IMR-90 (cell line): ENCODE results near the gene MRGPRE. TPM values are rescaled to one million over a fixed set of nuclear protein-coding genes. Genes with fewer than 3 reads are reported as not detected.

Experiments
- ATAC-seq: fragments of 200-7000 bp; cut with Tn5 transposase; 2 replicates; pipeline ENCODE4 v1.9.1; 2020; ENCODE audit warnings: low read depth, mild to moderate bottlenecking, moderate library complexity
- BruUV-seq: library from RNA; stranded (reverse); fragments of 400-500 nt; replicated peaks from 2 replicates; lab custom pipeline; 2021; lab: Mats Ljungman, UMichigan
- CTCF ChIA-PET: fragments of 300-600 bp; formaldehyde crosslinking; extraction: SDS; loops from one replicate; lab custom pipeline; 2021; ENCODE audit warnings: antibody characterized with exemption; lab: Yijun Ruan, JAX
- POLR2A ChIA-PET: fragments of 300-600 bp; sonication (Branson Sonifier 250); formaldehyde crosslinking; loops from one replicate; lab custom pipeline; 2022; ENCODE audit warnings: antibody characterized with exemption; ENCODE audit not compliant: unreplicated experiment; lab: Charles Lee
- DNase-seq: peaks from one replicate; pipeline ENCODE4 v3.0.0; 2013
- H2AFZ ChIP-seq: replicated peaks from 2 replicates; pipeline ENCODE3; 2013; ENCODE audit warnings: low read length, mild to moderate bottlenecking; ENCODE audit not compliant: poor library complexity
- H2AK5ac ChIP-seq: 2 replicates; pipeline ENCODE4 v1.6.1; 2013; ENCODE audit warnings: low read depth, low read length, inconsistent platforms
- H2AK9ac ChIP-seq: replicated peaks from 2 replicates; pipeline ENCODE3; 2013; ENCODE audit warnings: mild to moderate bottlenecking, low read depth, low read length, moderate library complexity; ENCODE audit not compliant: poor library complexity
- H2BK120ac ChIP-seq: 2 replicates; pipeline ENCODE4 v1.6.1; 2013; ENCODE audit warnings: low read depth, low read length, inconsistent platforms
- H2BK15ac ChIP-seq: 3 replicates; pipeline ENCODE4 v1.6.1; 2013; ENCODE audit warnings: low read depth, low read length, inconsistent platforms
- H2BK20ac ChIP-seq: 2 replicates; pipeline ENCODE4 v1.6.1; 2013; ENCODE audit warnings: low read depth, mild to moderate bottlenecking, inconsistent platforms, low read length, moderate library complexity
- H2BK5ac ChIP-seq: 2 replicates; pipeline ENCODE4 v1.6.1; 2013; ENCODE audit warnings: mild to moderate bottlenecking, low read depth, low read length, inconsistent platforms; ENCODE audit not compliant: poor library complexity, severe bottlenecking
- H3K14ac ChIP-seq: replicated peaks from 2 replicates; pipeline ENCODE4 v1.6.1; 2013; ENCODE audit warnings: low read depth, low read length, inconsistent platforms
- H3K18ac ChIP-seq: 2 replicates; pipeline ENCODE4 v1.6.1; 2013; ENCODE audit warnings: low read depth, low read length, control low read depth
- H3K23ac ChIP-seq: 2 replicates; pipeline ENCODE4 v1.6.1; 2013; ENCODE audit warnings: low read depth, low read length, inconsistent platforms
- H3K27ac ChIP-seq: 2 replicates; pipeline ENCODE4 v1.5.1; 2013; ENCODE audit warnings: mild to moderate bottlenecking, control low read depth, low read length; ENCODE audit not compliant: insufficient read depth
- H3K27me3 ChIP-seq: 2 replicates; pipeline ENCODE4 v1.6.1; 2013; ENCODE audit warnings: low read length; ENCODE audit not compliant: control insufficient read depth, insufficient read depth
- H3K36me3 ChIP-seq: 2 replicates; pipeline ENCODE4 v1.6.1; 2013; ENCODE audit warnings: low read length, mixed read lengths; ENCODE audit not compliant: control insufficient read depth, insufficient read depth
- H3K4ac ChIP-seq: 2 replicates; pipeline ENCODE4 v1.6.1; 2013; ENCODE audit warnings: low read depth, low read length, inconsistent platforms
- H3K4me1 ChIP-seq: 2 replicates; pipeline ENCODE4 v1.6.1; 2013; ENCODE audit warnings: low read length, mixed read lengths; ENCODE audit not compliant: control insufficient read depth, insufficient read depth
- H3K4me2 ChIP-seq: 2 replicates; pipeline ENCODE4 v1.6.1; 2013; ENCODE audit warnings: low read depth, mild to moderate bottlenecking, control low read depth, low read length, moderate library complexity
- H3K4me3 ChIP-seq: 2 replicates; pipeline ENCODE4 v1.5.1; 2013; ENCODE audit warnings: low read depth, mild to moderate bottlenecking, control low read depth, low read length, moderate library complexity; ENCODE audit not compliant: insufficient read depth
- H3K56ac ChIP-seq: 2 replicates; pipeline ENCODE4 v1.6.1; 2013; ENCODE audit warnings: low read length, inconsistent platforms; ENCODE audit not compliant: insufficient read depth; ENCODE audit errors: extremely low read depth
- H3K79me1 ChIP-seq, 2 experiments: 2 replicates each; pipeline ENCODE4 v1.6.1; 2013; ENCODE audit warnings: low read length in 2 of 2, inconsistent platforms in 1 of 2, low read depth in 1 of 2
- H3K9ac ChIP-seq: 2 replicates; pipeline ENCODE4 v1.6.1; 2013; ENCODE audit warnings: low read depth, low read length, control low read depth
- H3K9me1 ChIP-seq: 2 replicates; pipeline ENCODE4 v1.6.1; 2013; ENCODE audit warnings: low read length, inconsistent platforms; ENCODE audit not compliant: insufficient read depth
- H3K9me3 ChIP-seq: 2 replicates; pipeline ENCODE4 v1.6.1; 2013; ENCODE audit warnings: low read length; ENCODE audit not compliant: control insufficient read depth, insufficient read depth
- H4K20me1 ChIP-seq: 2 replicates; pipeline ENCODE4 v1.6.1; 2013; ENCODE audit warnings: low read length, inconsistent platforms; ENCODE audit not compliant: insufficient read depth
- H4K5ac ChIP-seq: 2 replicates; pipeline ENCODE4 v1.6.1; 2013; ENCODE audit warnings: mild to moderate bottlenecking, low read depth, low read length, control low read depth
- H4K8ac ChIP-seq, 2 experiments: 2 replicates each; pipeline ENCODE4 v1.6.1; 2013; ENCODE audit warnings: low read depth in 2 of 2, low read length in 2 of 2, control low read depth in 1 of 2, inconsistent platforms in 1 of 2
- H4K91ac ChIP-seq: 2 replicates; pipeline ENCODE4 v1.6.1; 2013; ENCODE audit warnings: low read depth, low read length, inconsistent platforms; ENCODE audit not compliant: insufficient read depth
- BHLHE40 ChIP-seq: fragments of 150-350 bp; IDR thresholded peaks from 2 replicates; pipeline ENCODE4 v1.6.1; 2016; ENCODE audit warnings: mild to moderate bottlenecking, low read depth, low read length
- CEBPB ChIP-seq: IDR thresholded peaks from 2 replicates; pipeline ENCODE4 v1.6.1; 2012; ENCODE audit warnings: low read depth, low read length, improper control_type of control experiment
- CHD1 ChIP-seq: IDR thresholded peaks from 2 replicates; pipeline ENCODE4 v1.6.1; 2012; ENCODE audit warnings: low read depth, low read length, improper control_type of control experiment
- FOS ChIP-seq: fragments of 150-350 bp; IDR thresholded peaks from 2 replicates; pipeline ENCODE4 v1.6.1; 2016; ENCODE audit warnings: low read depth, low read length
- MAFK ChIP-seq: IDR thresholded peaks from 2 replicates; pipeline ENCODE4 v1.6.1; 2012; ENCODE audit warnings: low read depth, low read length, improper control_type of control experiment
- MAZ ChIP-seq: IDR thresholded peaks from 2 replicates; pipeline ENCODE4 v1.6.1; 2012; ENCODE audit warnings: low read depth, mild to moderate bottlenecking, low read length, improper control_type of control experiment, moderate library complexity, borderline replicate concordance
- MXI1 ChIP-seq: IDR thresholded peaks from 2 replicates; pipeline ENCODE4 v1.6.1; 2012; ENCODE audit warnings: low read depth, mild to moderate bottlenecking, low read length, moderate library complexity, borderline replicate concordance
- NFE2L2 ChIP-seq: fragments of 150-350 bp; IDR thresholded peaks from 2 replicates; pipeline ENCODE4 v1.6.1; 2016; ENCODE audit warnings: low read depth, mild to moderate bottlenecking, low read length
- POLR2A ChIP-seq: IDR thresholded peaks from 2 replicates; pipeline ENCODE4 v1.6.1; 2012; ENCODE audit warnings: mild to moderate bottlenecking, low read depth, low read length
- RAD21 ChIP-seq: IDR thresholded peaks from 2 replicates; pipeline ENCODE4 v1.6.1; 2012; ENCODE audit warnings: low read length, improper control_type of control experiment
- RCOR1 ChIP-seq: IDR thresholded peaks from 2 replicates; pipeline ENCODE4 v1.6.1; 2012; ENCODE audit warnings: mild to moderate bottlenecking, low read length, improper control_type of control experiment; ENCODE audit not compliant: insufficient replicate concordance
- RFX5 ChIP-seq: IDR thresholded peaks from 2 replicates; pipeline ENCODE4 v1.8.0; 2012; ENCODE audit warnings: low read depth, mild to moderate bottlenecking, low read length, moderate library complexity
- SMC3 ChIP-seq: fragments of 150-350 bp; IDR thresholded peaks from 2 replicates; pipeline ENCODE4 v1.6.1; 2016; ENCODE audit warnings: low read depth, mild to moderate bottlenecking, antibody characterized with exemption, low read length, moderate library complexity
- WGBS, 2 experiments: methylation state at CpG; one replicate each; pipeline versions ENCODE4 v1.1.5 to v1.1.7; 2013; ENCODE audit warnings: missing lambda C conversion rate in 2 of 2; ENCODE audit not compliant: insufficient read length in 1 of 2; ENCODE audit errors: extremely low coverage in 2 of 2; 5-methylcytosine and 5-hydroxymethylcytosine counted together
- dilution Hi-C: fragments of 300-500 bp; cut with HindIII; formaldehyde crosslinking; loops from one replicate; pipeline ENCODE4 v1.14.3; 2018; ENCODE audit warnings: low sequenced_read_pairs; ENCODE audit not compliant: unreplicated experiment
- in situ Hi-C: fragments of 300-500 bp; cut with MboI; formaldehyde crosslinking; loops from 3 replicates; pipeline ENCODE4 v1.14.3; 2019; ENCODE audit warnings: low sequenced_read_pairs, inconsistent platforms, mixed read lengths
- intact Hi-C: fragments of 100-400 bp; cut with micrococcal nuclease; formaldehyde crosslinking; loops from 2 replicates; pipeline ENCODE4 v1.10.0; 2022
- polyA plus RNA-seq, 3 experiments: library from polyadenylated mRNA; depleted of rRNA; stranded (reverse); fragments of >200 nt; gene quantifications; 2 replicates each; pipeline ENCODE4 v1.2.3, GENCODE V29; 2012; ENCODE audit warnings: low replicate concordance in 1 of 3
- total RNA-seq: library from RNA; depleted of rRNA; stranded (reverse); fragments of >200 nt; gene quantifications from 2 replicates; pipeline ENCODE4 v1.2.3, GENCODE V29; 2012
- TF ChIP-seq, protein P1 (sequence below): fragments of 150-350 bp; IDR thresholded peaks from 2 replicates; pipeline ENCODE4 v1.6.1; 2016; ENCODE audit warnings: low read depth, mild to moderate bottlenecking, low read length, moderate library complexity, borderline replicate concordance
- TF ChIP-seq, protein P2 (sequence below): conservative IDR thresholded peaks from 2 replicates; pipeline ENCODE4 v1.5.1; 2012; ENCODE audit warnings: mild to moderate bottlenecking, low read depth, low read length, improper control_type of control experiment
- TF ChIP-seq, protein P3 (sequence below): fragments of 150-350 bp; IDR thresholded peaks from 2 replicates; pipeline ENCODE4 v1.6.1; 2017; ENCODE audit warnings: mild to moderate bottlenecking, antibody characterized with exemption, low read length, low read depth

The MRGPRE gene
- total and polyA plus RNA-seq, 2 of the 4 experiments (the other 2 are of a cell fraction): not detected

- Histone ChIP-seq H3K4ac (no peak overlapping the region), H2BK5ac (no peak overlapping the region), H4K8ac (no peak overlapping the region), H3K9ac (no peak overlapping the region), H4K20me1 (no peaks in the 10 kb centered on the region), H3K9me3 (peaks cover 9% of the 10 kb centered on the region), H3K79me1 (no peaks in the 10 kb centered on the region), H3K18ac (no peak overlapping the region), H3K9me1 (no peaks in the 10 kb centered on the region), H2BK15ac (no peak overlapping the region), H4K5ac (no peak overlapping the region), H3K27ac (no peak overlapping the region), H4K91ac (no peak overlapping the region), H3K4me2 (no peak overlapping the region), H2BK120ac (no peak overlapping the region), H2BK20ac (no peak overlapping the region), H3K4me3 (no peak overlapping the region), H3K4me1 (no peaks in the 10 kb centered on the region; the same call in 1 of the 2 replicates), H3K23ac (no peak overlapping the region), H2AK5ac (no peak overlapping the region), H3K36me3 (no peaks in the 10 kb centered on the region), H2AFZ (no peak overlapping the region), H3K27me3 (peaks cover 35% of the 10 kb centered on the region), H2AK9ac (no peak overlapping the region), H3K14ac (no peak overlapping the region), H3K56ac (no peak overlapping the region)
- no TSS peak for BruUV-seq
- DNase-seq: no peak
- intact Hi-C loops: no loop called here
- TF ChIP-seq FOS (no peak), POLR2A (no peak), BHLHE40 (no peak), RAD21 (no peak), SMC3 (no peak), CEBPB (no peak), CHD1 (no peak), RFX5 (no peak), MAZ (no peak), RCOR1 (no peak), NFE2L2 (no peak), MAFK (no peak), MXI1 (no peak)
- TF ChIP-seq, protein P1, sequence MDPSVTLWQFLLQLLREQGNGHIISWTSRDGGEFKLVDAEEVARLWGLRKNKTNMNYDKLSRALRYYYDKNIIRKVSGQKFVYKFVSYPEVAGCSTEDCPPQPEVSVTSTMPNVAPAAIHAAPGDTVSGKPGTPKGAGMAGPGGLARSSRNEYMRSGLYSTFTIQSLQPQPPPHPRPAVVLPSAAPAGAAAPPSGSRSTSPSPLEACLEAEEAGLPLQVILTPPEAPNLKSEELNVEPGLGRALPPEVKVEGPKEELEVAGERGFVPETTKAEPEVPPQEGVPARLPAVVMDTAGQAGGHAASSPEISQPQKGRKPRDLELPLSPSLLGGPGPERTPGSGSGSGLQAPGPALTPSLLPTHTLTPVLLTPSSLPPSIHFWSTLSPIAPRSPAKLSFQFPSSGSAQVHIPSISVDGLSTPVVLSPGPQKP: no peak
- TF ChIP-seq, protein P2, sequence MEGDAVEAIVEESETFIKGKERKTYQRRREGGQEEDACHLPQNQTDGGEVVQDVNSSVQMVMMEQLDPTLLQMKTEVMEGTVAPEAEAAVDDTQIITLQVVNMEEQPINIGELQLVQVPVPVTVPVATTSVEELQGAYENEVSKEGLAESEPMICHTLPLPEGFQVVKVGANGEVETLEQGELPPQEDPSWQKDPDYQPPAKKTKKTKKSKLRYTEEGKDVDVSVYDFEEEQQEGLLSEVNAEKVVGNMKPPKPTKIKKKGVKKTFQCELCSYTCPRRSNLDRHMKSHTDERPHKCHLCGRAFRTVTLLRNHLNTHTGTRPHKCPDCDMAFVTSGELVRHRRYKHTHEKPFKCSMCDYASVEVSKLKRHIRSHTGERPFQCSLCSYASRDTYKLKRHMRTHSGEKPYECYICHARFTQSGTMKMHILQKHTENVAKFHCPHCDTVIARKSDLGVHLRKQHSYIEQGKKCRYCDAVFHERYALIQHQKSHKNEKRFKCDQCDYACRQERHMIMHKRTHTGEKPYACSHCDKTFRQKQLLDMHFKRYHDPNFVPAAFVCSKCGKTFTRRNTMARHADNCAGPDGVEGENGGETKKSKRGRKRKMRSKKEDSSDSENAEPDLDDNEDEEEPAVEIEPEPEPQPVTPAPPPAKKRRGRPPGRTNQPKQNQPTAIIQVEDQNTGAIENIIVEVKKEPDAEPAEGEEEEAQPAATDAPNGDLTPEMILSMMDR: no peak
- TF ChIP-seq, protein P3, sequence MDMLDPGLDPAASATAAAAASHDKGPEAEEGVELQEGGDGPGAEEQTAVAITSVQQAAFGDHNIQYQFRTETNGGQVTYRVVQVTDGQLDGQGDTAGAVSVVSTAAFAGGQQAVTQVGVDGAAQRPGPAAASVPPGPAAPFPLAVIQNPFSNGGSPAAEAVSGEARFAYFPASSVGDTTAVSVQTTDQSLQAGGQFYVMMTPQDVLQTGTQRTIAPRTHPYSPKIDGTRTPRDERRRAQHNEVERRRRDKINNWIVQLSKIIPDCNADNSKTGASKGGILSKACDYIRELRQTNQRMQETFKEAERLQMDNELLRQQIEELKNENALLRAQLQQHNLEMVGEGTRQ: no peak
- WGBS, 2 experiments: no CpG with 5 or more reads among the region's 6 CpGs
- POLR2A ChIA-PET: no interaction called here
- dilution Hi-C loops: no loop called here
- CTCF ChIA-PET: no interaction called here
- no peak for ATAC-seq
- in situ Hi-C loops: no loop called here
Observed at GRCh38 chr11:3208272-3208671, 23.9 kb downstream of the MRGPRE start.
